Measurements from ENCODE around the gene LRRC4B. TPM values are rescaled to one million over a fixed set of nuclear protein-coding genes. Genes with fewer than 3 reads are reported as not detected.

Gene LRRC4B
- total RNA-seq, 1 experiment from 2014 or later, result not detected

DNA sequence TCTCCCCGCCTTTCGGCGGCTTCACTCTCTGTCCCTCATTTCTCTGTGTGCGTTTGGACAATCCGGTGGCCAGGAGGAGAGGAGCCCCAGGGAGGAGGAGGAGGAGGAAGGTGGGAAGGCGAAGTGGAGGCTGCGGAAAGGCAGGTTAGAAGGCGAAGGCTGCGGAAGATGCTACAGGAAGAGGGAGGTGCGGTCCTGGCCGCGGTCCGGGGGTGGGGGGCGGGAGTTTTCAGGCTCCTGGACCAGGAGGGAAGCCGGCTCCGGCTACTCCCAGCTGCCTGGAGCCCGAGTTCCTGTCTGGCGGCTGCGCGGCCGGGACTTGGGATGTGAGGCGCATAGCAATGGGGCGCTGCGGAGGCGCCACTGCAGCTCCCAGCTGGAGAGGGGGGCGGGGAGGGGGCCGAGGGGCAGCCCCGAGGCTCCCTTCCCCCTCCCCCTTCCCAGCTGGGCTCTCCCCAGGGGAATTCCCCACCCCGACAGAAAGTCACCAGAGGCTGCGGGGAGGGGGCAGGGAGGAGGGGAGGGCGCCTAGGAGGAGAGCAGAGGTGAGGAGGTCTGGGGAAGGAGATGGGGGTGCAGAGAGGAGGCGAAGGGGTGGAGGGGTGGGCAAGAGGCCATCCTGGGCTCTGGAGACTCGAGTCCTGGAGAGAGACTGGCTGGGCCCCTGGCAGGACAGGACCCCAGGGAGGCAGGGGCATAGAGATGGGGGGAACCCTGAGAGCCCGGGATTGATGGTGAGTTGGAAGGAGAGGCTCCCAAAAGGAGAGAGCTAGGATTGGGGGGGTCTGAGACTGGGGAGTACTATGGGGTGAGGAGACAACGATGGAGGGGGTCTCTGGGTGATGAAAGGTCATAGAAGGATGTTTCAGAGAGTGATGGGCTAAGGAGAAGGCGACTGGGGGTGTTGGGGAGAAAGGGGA lies 2.0 kb downstream of the LRRC4B start:
- Mint-ChIP-seq H3K9me3 (ENCODE audit: low read depth, unreplicated experiment) (no peaks in the 10 kb centered on the region), H3K27me3 (ENCODE audit: unreplicated experiment) (peaks cover 92% of the 10 kb centered on the region), H3K4me3 (ENCODE audit: low read depth, unreplicated experiment) (no peak overlapping the region), H3K27ac (ENCODE audit: unreplicated experiment) (no peak overlapping the region), H3K4me1 (ENCODE audit: low read depth, unreplicated experiment) (no peaks in the 10 kb centered on the region), H3K36me3 (ENCODE audit: insufficient read depth, unreplicated experiment) (no peaks in the 10 kb centered on the region)
- no TSS peak for BruUV-seq (replicated peaks)
- intact Hi-C loops (cut with micrococcal nuclease; ENCODE audit: unreplicated experiment), result no loop called here
- no peak for DNase-seq
- CTCF ChIA-PET, result interaction anchor here (0.7 kb wide), 1 partner anchor 10 kb away, joined by 4 read pairs; no protein-coding TSS in a partner anchor
- TF ChIP-seq, protein P1, sequence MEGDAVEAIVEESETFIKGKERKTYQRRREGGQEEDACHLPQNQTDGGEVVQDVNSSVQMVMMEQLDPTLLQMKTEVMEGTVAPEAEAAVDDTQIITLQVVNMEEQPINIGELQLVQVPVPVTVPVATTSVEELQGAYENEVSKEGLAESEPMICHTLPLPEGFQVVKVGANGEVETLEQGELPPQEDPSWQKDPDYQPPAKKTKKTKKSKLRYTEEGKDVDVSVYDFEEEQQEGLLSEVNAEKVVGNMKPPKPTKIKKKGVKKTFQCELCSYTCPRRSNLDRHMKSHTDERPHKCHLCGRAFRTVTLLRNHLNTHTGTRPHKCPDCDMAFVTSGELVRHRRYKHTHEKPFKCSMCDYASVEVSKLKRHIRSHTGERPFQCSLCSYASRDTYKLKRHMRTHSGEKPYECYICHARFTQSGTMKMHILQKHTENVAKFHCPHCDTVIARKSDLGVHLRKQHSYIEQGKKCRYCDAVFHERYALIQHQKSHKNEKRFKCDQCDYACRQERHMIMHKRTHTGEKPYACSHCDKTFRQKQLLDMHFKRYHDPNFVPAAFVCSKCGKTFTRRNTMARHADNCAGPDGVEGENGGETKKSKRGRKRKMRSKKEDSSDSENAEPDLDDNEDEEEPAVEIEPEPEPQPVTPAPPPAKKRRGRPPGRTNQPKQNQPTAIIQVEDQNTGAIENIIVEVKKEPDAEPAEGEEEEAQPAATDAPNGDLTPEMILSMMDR (IDR thresholded peaks at IDR 0.05; ENCODE audit: unreplicated experiment), result no peak

- TF ChIP-seq, protein P1 (IDR thresholded peaks at IDR 0.05; ENCODE audit: unreplicated experiment), result no peak
- intact Hi-C loops (cut with micrococcal nuclease; ENCODE audit: unreplicated experiment), result no loop called here
- no peak for DNase-seq
- peaks cover 83% of the 10 kb centered on the region for H3K27me3 Mint-ChIP-seq (ENCODE audit: unreplicated experiment)
- H3K27ac Mint-ChIP-seq (ENCODE audit: unreplicated experiment), result no peak overlapping the region
- no peaks in the 10 kb centered on the region for H3K9me3 Mint-ChIP-seq (ENCODE audit: low read depth, unreplicated experiment)
- H3K4me3 Mint-ChIP-seq (ENCODE audit: low read depth, unreplicated experiment), result no peak overlapping the region
- BruUV-seq (replicated peaks), result no TSS peak
- CTCF ChIA-PET, result interaction anchor here (0.5 kb wide), 1 partner anchor 24 kb away, joined by 4 read pairs; no protein-coding TSS in a partner anchor
- no peaks in the 10 kb centered on the region for H3K36me3 Mint-ChIP-seq (ENCODE audit: insufficient read depth, unreplicated experiment)
- H3K4me1 Mint-ChIP-seq (ENCODE audit: low read depth, unreplicated experiment), result no peaks in the 10 kb centered on the region
Observed at GRCh38 chr19:50564229-50565105, 3.8 kb downstream of the LRRC4B start.

DNA sequence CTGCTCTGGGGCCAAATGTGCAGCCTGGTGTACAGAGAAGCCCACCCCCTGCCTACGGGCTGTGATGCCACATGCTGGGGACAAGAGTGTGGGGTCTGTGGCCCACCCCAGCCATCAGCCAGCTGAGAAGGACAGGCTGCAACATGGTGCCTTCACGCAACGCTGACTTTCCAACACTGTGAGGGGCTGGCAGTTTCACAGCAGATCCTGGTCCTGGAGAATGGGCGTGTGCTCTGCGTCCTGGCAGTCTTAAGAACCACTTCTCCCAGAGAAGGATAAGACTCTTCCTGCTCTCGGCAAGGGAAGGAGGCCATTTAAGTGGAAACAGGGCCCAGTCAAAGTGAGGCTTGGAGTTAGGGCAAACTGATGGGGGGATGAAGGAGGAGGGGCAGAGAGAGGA lies 4.6 kb downstream of the LRRC4B start:
- no peak for DNase-seq
- intact Hi-C loops (cut with micrococcal nuclease; ENCODE audit: unreplicated experiment), result no loop called here
- Mint-ChIP-seq H3K4me1 (ENCODE audit: low read depth, unreplicated experiment) (no peaks in the 10 kb centered on the region), H3K27ac (ENCODE audit: unreplicated experiment) (no peak overlapping the region), H3K4me3 (ENCODE audit: low read depth, unreplicated experiment) (no peak overlapping the region), H3K9me3 (ENCODE audit: low read depth, unreplicated experiment) (no peaks in the 10 kb centered on the region), H3K27me3 (ENCODE audit: unreplicated experiment) (peaks cover 83% of the 10 kb centered on the region), H3K36me3 (ENCODE audit: insufficient read depth, unreplicated experiment) (peaks cover 6% of the 10 kb centered on the region)
- TF ChIP-seq, protein P1 (IDR thresholded peaks at IDR 0.05; ENCODE audit: unreplicated experiment), result no peak
- CTCF ChIA-PET, result no interaction called here
- BruUV-seq (replicated peaks), result no TSS peak

- Mint-ChIP-seq H3K27me3 (ENCODE audit: unreplicated experiment) (peaks cover 83% of the 10 kb centered on the region), H3K4me3 (ENCODE audit: low read depth, unreplicated experiment) (no peak overlapping the region), H3K9me3 (ENCODE audit: low read depth, unreplicated experiment) (no peaks in the 10 kb centered on the region), H3K27ac (ENCODE audit: unreplicated experiment) (no peak overlapping the region), H3K36me3 (ENCODE audit: insufficient read depth, unreplicated experiment) (peaks cover 6% of the 10 kb centered on the region), H3K4me1 (ENCODE audit: low read depth, unreplicated experiment) (no peaks in the 10 kb centered on the region)
- CTCF ChIA-PET, result interaction anchor here (0.6 kb wide), 1 partner anchor 304 kb away, joined by 4 read pairs; no protein-coding TSS in a partner anchor
- no peak for DNase-seq
- no TSS peak for BruUV-seq (replicated peaks)
- TF ChIP-seq, protein P1 (IDR thresholded peaks at IDR 0.05; ENCODE audit: unreplicated experiment), result no peak
- intact Hi-C loops (cut with micrococcal nuclease; ENCODE audit: unreplicated experiment), result no loop called here
Observed at GRCh38 chr19:50562996-50563395, 5.2 kb downstream of the LRRC4B start.

Measured in Calu3 (cell line).